DOHH2 (cell line): ENCODE measurements around the gene MAGEA9.

Experiments
- CTCF ChIP-seq: fragments of 200-600 bp; sonication (generic); IDR thresholded peaks from one replicate; pipeline ENCODE4 v1.5.1; 2014; ENCODE audit warnings: antibody characterized with exemption, mild to moderate bottlenecking, low read depth, low read length; ENCODE audit not compliant: poor library complexity, severe bottlenecking
- EZH2phosphoT487 ChIP-seq: fragments of 200-600 bp; sonication (generic); IDR thresholded peaks from 2 replicates; pipeline ENCODE4 v1.6.1; 2017; ENCODE audit warnings: borderline replicate concordance, mild to moderate bottlenecking, antibody characterized with exemption, low read length, moderate library complexity, mixed read lengths

- TF ChIP-seq CTCF (no peak), EZH2phosphoT487 (no peak)
These were observed 49.7 kb downstream of the MAGEA9 start for GRCh38 chrX:149831473-149831872.
